Measurements from ENCODE around the gene MSH2.

MSH2 gene

GRCh38 chr2:47485177-47485576, 82.2 kb downstream of the MSH2 start:
- no peak for DNase-seq
- Histone ChIP-seq H2AFZ (ENCODE audit: low read length) (no peak overlapping the region), H3K9me3 (replicated peaks; ENCODE audit: insufficient read depth, low read length) (no peaks in the 10 kb centered on the region), H3K4me2 (ENCODE audit: low read depth, low read length) (no peak overlapping the region), H3K27me3 (replicated peaks; ENCODE audit: insufficient read depth, low read length) (no peaks in the 10 kb centered on the region), H3K36me3 (replicated peaks; ENCODE audit: insufficient read depth, low read length) (no peaks in the 10 kb centered on the region), H3K79me2 (ENCODE audit: low read length) (no peaks in the 10 kb centered on the region), H3F3A (ENCODE audit: insufficient read depth, low read length) (no peaks in the 10 kb centered on the region), H3K4me3 (ENCODE audit: low read length) (no peak overlapping the region), H3K4me1 (ENCODE audit: low read length) (no peaks in the 10 kb centered on the region), H3K9me2 (replicated peaks; ENCODE audit: insufficient read depth, low read length) (no peaks in the 10 kb centered on the region), H4K20me1 (ENCODE audit: insufficient read depth, low read length) (no peaks in the 10 kb centered on the region), H3K9ac (ENCODE audit: low read length) (no peak overlapping the region), H3K27ac (ENCODE audit: low read length) (no peak overlapping the region)
- TF ChIP-seq EZH2phosphoT487 (IDR thresholded peaks at IDR 0.05; ENCODE audit: low read length): no peak
- no peak for TF ChIP-seq CTCF (IDR thresholded peaks at IDR 0.05; ENCODE audit: low read length)
- no peak for TF ChIP-seq EZH2 (optimal IDR thresholded peaks at IDR 0.05; ENCODE audit: low read depth, low read length)

- Histone ChIP-seq H3K4me1 (ENCODE audit: low read length) (no peaks in the 10 kb centered on the region), H3F3A (ENCODE audit: insufficient read depth, low read length) (no peaks in the 10 kb centered on the region), H3K4me3 (ENCODE audit: low read length) (no peak overlapping the region), H3K9me3 (replicated peaks; ENCODE audit: insufficient read depth, low read length) (no peaks in the 10 kb centered on the region), H3K27me3 (replicated peaks; ENCODE audit: insufficient read depth, low read length) (no peaks in the 10 kb centered on the region), H3K9me2 (replicated peaks; ENCODE audit: insufficient read depth, low read length) (no peaks in the 10 kb centered on the region), H3K27ac (ENCODE audit: low read length) (no peak overlapping the region), H3K9ac (ENCODE audit: low read length) (no peak overlapping the region), H3K36me3 (replicated peaks; ENCODE audit: insufficient read depth, low read length) (no peaks in the 10 kb centered on the region), H2AFZ (ENCODE audit: low read length) (no peak overlapping the region), H4K20me1 (ENCODE audit: insufficient read depth, low read length) (no peaks in the 10 kb centered on the region), H3K4me2 (ENCODE audit: low read depth, low read length) (no peak overlapping the region), H3K79me2 (ENCODE audit: low read length) (no peaks in the 10 kb centered on the region)
- TF ChIP-seq CTCF (IDR thresholded peaks at IDR 0.05; ENCODE audit: low read length): no peak
- no peak for TF ChIP-seq EZH2phosphoT487 (IDR thresholded peaks at IDR 0.05; ENCODE audit: low read length)
- TF ChIP-seq EZH2 (optimal IDR thresholded peaks at IDR 0.05; ENCODE audit: low read depth, low read length): no peak
- no peak for DNase-seq
Observed at GRCh38 chr2:47485751-47486300, 82.9 kb downstream of the MSH2 start.

- no peak overlapping the region for H3K4me2 ChIP-seq (ENCODE audit: low read depth, low read length)
- no peaks in the 10 kb centered on the region for H3K4me1 ChIP-seq (ENCODE audit: low read length)
- no peak for DNase-seq
- H3F3A ChIP-seq (ENCODE audit: insufficient read depth, low read length): no peaks in the 10 kb centered on the region
- no peaks in the 10 kb centered on the region for H3K79me2 ChIP-seq (ENCODE audit: low read length)
- H4K20me1 ChIP-seq (ENCODE audit: insufficient read depth, low read length): no peaks in the 10 kb centered on the region
- H3K9me2 ChIP-seq (replicated peaks; ENCODE audit: insufficient read depth, low read length): no peaks in the 10 kb centered on the region
- H3K4me3 ChIP-seq (ENCODE audit: low read length): no peak overlapping the region
- no peak overlapping the region for H2AFZ ChIP-seq (ENCODE audit: low read length)
- no peaks in the 10 kb centered on the region for H3K36me3 ChIP-seq (replicated peaks; ENCODE audit: insufficient read depth, low read length)
- TF ChIP-seq EZH2phosphoT487 (IDR thresholded peaks at IDR 0.05; ENCODE audit: low read length) (no peak), EZH2 (optimal IDR thresholded peaks at IDR 0.05; ENCODE audit: low read depth, low read length) (no peak), CTCF (IDR thresholded peaks at IDR 0.05; ENCODE audit: low read length) (no peak)
- H3K9me3 ChIP-seq (replicated peaks; ENCODE audit: insufficient read depth, low read length): no peaks in the 10 kb centered on the region
- H3K27me3 ChIP-seq (replicated peaks; ENCODE audit: insufficient read depth, low read length): no peaks in the 10 kb centered on the region
- H3K27ac ChIP-seq (ENCODE audit: low read length): no peak overlapping the region
- H3K9ac ChIP-seq (ENCODE audit: low read length): no peak overlapping the region
Observed at GRCh38 chr2:47486841-47487497, 84.0 kb downstream of the MSH2 start.

Measured in MM.1S (cell line).